Measurements from ENCODE around the gene MAP7.

GRCh38 chr6:136566851-136567250 is 16.6 kb upstream of the MAP7 start:
- TF ChIP-seq TAF1 (IDR thresholded peaks at IDR 0.05; ENCODE audit: borderline replicate concordance, low read depth, low read length) (no peak), POLR2A (IDR thresholded peaks at IDR 0.05; ENCODE audit: low read depth, low read length) (no peak), POLR2AphosphoS5 (IDR thresholded peaks at IDR 0.05; ENCODE audit: low read depth, low read length) (no peak)

Data from GM12892 (cell line).